NCI-H2107 treated with DMSO at 0.1 percent for 48 hours (cell line): ENCODE measurements around the gene PABPN1.
"Not testable (repeated sequence)": the region's sequence is repeated elsewhere in the genome, so short reads cannot be mapped to it uniquely, and the experiment has no call there.

Experiments
- DNase-seq: peaks from one replicate; lab custom pipeline; 2025; ENCODE audit not compliant: unreplicated experiment; lab: John Stamatoyannopoulos, UW

The PABPN1 gene

GRCh38 chr14:23301288-23301968 lies 19.8 kb upstream of the PABPN1 start:
- peak; percentile 99 for DNase-seq

DNA sequence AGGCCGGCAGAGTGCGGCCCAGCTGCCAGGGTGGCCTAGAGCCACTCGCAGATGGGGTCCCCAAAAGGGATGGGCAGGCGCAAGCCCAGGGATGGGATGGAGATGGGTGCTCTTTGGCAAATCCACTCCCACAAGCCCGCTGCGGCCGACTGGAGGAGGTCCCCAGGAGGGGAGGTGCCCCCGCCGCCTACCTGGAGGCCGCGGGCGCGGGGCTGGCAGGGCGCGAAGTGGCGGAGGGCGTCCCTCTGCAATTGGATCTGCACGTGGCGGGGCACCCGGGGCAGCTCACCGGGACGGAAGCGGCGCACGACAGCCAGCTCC lies 19.3 kb upstream of the PABPN1 start:
- no peak for DNase-seq

DNA sequence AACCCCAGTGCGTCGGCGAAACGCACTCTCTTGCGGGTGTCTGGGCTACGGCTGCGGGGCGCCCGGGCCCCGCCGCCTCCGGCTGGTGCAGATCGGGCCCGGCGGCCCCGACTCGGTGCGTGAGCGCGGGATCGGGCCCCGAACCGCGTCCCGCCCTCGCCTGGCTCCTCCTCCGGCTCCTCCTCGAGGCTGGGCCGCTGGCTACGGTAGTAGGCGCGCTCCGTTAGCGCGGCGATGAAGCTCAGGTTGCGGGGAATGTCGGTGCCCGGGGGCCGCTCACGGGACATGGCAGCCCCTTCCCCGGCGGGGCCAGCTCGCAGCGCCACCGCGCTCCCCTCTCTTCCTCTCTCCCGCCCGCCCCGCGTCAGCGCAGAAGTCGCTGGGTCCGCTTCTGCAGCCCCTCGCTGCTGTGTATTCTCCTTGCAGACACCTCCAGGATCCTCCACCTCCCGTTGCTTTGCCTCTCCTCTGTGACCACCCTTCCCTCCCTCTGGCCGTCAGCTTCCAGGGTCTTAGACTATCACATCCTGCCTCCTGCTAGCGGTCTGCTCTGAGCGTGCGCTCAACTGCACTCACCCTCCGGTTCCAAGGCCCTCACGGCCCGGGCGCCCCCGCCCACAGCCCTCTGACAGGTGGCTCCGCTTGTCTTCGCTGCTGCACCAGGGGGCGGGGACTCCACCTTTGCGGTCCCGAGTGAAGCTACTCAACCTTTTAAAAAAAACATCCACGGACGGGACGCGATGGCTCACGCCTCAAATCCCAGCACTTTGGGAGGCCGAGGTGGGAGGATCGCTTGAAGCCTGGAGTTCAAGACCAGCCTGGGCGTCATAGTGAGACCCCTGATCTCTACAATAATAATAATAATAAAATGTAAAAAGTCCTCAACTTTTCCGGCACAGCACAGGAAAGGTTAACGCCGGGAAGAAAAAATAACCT lies 18.7 kb upstream of the PABPN1 start, which contains the start of gene PPP1R3E:
PPP1R3E (minus strand) TSS at position 570 of the 936 bp plus-strand sequence; CDS start at position 287, 283 bp downstream.
- DNase-seq: peak; percentile 71

DNA sequence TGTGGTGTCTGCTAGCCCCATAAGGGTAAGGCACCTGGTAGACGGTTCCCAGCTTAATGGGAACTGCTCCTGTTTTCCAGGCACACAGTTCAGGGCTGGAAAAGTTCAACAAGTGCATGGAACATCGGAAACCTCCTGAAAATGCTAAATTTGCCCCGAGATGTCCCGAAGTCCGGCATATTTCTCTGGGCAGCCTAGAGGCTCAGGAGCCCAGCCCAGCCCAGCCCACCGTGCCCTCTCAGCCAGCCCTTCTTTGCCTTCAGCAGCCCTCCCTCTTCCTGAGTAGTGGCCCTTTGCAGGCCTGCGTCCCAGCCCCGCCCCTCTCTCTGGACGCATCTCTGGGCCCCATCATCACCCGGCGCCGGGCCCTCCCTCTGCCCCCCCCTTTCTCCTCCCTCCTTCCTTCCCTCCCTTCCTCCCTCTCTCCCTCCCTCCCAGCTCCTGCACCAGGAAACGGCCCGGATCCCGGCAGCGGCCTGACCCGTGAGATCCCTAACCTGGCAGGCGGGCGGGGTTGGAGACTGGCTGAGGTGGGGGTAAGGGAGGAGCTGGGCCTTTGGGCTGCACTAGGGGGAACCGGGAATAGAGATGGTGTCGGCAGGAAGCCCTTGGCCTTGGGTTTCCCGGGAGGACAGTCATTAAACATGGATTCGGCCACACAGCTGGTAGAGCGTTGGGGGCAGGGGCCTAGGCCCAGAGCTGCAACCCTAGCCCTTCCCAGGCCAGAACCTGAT lies 14.7 kb upstream of the PABPN1 start, which contains the start of gene BCL2L2:
BCL2L2 (plus strand) TSS at position 422 of the 734 bp plus-strand sequence. CDS start 935 bp downstream, outside the sequence.
- peak; percentile 93 for DNase-seq

DNA sequence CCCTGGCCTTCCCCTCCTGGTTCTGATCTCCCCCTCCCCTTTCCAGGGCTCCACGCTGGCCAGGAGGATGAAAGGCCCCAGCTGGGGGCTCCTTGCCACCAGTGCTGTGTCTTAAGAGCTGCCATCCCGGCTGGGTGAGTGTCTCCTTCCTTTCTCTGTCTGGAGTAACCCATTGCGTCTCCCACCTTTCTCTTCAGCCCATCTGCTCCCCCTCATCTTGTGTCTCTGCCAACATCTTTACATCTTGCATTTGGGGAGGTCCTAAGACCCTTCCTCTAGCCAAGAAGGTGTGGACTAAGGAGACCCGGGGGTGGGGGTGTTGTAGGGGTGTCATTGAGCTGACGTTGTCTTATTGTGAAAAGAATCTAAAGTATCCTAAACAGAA lies 14.1 kb upstream of the PABPN1 start:
- DNase-seq: no peak

DNA sequence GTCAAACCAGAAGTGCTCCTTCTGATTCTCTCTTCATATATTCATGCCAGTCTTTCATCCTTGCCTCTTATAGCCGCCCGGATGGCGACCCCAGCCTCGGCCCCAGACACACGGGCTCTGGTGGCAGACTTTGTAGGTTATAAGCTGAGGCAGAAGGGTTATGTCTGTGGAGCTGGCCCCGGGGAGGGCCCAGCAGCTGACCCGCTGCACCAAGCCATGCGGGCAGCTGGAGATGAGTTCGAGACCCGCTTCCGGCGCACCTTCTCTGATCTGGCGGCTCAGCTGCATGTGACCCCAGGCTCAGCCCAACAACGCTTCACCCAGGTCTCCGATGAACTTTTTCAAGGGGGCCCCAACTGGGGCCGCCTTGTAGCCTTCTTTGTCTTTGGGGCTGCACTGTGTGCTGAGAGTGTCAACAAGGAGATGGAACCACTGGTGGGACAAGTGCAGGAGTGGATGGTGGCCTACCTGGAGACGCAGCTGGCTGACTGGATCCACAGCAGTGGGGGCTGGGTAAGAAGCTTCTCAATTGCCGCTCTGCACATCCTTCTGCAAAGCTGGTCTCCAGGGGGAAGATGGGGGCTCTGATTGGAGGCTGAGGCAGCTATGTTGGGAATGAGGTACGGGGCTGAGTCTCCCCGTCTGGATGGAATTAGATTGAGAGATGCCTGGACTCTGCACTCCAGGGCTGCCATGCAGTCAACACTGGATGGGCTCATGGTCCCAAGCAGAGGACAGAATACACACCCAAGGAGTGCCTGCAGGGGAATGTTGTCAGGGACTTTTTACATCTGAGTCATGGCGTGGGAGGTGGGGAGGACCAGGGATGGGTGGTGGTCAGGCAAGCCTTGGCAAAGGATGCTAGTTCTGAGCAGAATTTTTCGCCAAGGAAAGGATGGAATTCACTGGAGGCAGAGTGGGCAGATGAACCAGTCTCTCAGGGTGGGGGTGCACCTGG lies 13.3 kb upstream of the PABPN1 start:
- no peak for DNase-seq

DNA sequence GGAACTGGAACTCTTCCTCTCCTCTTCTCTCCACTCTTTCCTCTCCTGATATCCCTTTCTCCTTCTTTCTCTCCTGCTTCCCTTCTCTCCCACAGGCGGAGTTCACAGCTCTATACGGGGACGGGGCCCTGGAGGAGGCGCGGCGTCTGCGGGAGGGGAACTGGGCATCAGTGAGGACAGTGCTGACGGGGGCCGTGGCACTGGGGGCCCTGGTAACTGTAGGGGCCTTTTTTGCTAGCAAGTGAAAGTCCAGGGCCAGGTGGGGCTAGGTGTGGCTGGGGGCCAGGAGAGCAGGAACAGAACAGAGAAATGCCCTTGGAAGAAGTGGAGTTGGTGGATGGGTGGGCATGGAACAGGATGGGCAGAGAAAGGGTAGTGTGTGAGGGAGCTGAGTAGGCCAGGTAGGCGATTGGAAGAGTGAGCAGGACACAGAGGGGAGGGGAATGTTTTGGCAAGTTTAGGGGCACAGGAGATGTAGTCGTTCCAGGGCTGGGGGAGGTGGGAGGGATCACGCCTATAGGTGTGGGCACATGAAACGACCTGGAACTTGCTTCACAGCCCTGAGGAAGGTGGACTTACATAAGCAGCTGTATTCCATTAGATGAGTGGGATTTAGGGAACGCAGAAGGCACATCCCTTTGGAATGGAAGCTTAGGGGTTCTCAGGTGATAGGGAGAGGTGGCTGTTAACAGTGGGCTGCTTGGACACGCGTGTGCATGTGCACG lies 12.4 kb upstream of the PABPN1 start:
- DNase-seq: no peak

DNA sequence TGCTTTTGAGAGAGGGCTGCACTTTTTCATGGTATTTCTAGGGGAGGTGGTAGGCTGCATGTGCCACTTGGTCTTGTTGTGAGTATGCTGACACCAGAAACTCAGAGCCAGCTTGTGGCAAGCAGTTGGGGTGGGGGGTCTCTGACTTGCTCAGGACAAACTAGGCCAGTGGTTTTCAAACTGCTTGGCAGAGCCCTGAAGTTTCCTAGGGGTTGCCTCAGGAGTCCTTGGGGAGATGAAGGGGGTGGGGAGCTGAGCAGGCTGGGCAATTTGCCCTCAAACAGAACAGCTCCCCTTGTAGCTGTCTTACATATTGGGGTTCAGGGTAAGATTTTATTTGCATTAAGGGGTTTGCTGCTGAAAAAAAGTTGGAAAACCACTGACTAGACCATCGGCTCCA lies 10.7 kb upstream of the PABPN1 start:
- DNase-seq: no peak

- DNase-seq: no peak
These were observed 5.0 kb upstream of the PABPN1 start for GRCh38 chr14:23316300-23316699.

DNA sequence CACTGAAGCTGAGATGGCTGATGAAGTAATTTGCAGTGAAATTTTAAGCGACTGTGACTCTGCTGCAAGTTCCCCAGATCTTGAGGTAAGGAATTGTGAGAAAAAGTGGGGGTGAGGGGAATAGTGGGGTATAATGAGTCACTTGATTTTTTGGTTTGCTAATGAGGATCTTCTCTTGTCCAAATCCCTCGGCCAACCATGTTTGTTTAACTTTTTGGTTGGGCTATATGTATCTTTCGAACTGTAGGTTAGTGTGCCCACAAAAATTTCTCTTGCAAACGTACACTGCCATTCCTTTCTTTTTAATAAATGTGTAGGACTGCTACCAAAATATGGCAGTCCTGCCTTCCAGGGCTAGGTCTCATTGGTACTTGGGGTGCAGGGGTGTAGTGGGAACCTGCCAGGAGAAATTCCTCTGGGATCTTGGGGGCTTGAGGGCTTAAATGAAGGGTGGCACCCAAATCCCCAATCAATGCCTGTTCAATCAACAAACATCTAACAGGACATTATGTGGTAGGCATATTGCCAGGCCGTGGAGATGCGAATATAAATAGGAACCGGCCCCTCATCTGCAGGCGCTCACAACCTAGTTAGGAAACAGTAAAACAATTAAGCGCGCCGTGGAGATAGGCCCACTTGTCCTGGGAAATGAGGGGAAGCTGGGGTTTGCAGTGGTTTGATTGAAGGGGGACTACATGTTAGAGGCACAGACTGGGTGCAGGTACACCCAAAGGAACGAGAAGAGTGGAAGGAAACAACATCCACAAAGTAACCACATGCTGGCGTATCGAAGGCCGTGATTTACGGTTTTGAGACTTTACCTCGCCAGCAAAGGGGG lies 1.3 kb upstream of the PABPN1 start:
- no peak for DNase-seq

GRCh38 chr14:23321572-23322547 lies 603 bp downstream of the PABPN1 start:
- DNase-seq: no peak

GRCh38 chr14:23322568-23323517 lies 1.6 kb downstream of the PABPN1 start:
- no peak for DNase-seq

DNA sequence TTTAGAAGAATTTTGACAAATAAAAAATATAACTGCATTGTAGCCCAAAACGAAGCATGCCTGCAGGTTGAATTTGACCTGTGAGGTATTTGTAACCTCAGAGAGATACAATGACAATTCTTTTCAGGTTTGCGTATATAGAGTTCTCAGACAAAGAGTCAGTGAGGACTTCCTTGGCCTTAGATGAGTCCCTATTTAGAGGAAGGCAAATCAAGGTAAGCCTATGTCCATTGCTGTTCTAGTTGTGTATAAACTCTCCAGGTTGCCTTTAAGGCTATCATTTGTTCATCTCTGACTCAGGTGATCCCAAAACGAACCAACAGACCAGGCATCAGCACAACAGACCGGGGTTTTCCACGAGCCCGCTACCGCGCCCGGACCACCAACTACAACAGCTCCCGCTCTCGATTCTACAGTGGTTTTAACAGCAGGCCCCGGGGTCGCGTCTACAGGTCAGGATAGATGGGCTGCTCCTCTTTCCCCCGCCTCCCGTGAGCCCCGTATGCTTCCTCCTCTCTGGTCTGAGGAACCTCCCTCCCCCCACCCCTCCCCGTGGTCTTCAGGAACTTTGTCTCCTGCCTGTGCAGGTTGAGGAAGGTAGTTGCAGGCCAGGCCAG lies 2.7 kb downstream of the PABPN1 start:
- DNase-seq: no peak

DNA sequence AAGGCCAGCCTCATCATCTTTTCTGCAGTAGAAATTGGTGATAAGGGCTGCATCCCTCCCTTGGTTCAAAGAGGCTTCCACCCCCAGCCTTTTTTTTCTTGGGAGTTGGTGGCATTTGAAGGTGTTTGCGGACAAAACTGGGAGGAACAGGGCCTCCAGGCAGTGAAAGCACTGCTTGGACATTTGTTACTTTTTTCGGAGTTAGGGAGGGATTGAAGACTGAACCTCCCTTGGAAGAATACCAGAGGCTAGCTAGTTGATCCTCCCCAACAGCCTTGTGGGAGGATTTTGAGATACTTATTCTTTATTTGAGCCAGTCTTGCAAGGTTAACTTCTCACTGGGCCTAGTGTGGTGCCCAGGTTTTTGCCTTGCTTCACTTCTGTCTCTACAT lies 3.2 kb downstream of the PABPN1 start:
- DNase-seq: no peak

DNA sequence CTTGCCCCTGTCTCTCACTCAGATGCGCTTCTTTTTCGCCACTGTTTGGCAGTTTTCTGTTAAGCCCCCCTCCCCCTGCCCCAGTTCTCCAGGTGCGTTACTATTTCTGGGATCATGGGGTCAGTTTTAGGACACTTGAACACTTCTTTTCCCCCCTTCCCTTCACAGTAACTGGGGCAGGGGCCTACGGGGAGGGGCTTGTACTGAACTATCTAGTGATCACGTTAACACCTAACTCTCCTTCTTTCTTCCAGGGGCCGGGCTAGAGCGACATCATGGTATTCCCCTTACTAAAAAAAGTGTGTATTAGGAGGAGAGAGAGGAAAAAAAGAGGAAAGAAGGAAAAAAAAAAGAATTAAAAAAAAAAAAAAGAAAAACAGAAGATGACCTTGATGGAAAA lies 3.7 kb downstream of the PABPN1 start:
- DNase-seq: no peak

DNA sequence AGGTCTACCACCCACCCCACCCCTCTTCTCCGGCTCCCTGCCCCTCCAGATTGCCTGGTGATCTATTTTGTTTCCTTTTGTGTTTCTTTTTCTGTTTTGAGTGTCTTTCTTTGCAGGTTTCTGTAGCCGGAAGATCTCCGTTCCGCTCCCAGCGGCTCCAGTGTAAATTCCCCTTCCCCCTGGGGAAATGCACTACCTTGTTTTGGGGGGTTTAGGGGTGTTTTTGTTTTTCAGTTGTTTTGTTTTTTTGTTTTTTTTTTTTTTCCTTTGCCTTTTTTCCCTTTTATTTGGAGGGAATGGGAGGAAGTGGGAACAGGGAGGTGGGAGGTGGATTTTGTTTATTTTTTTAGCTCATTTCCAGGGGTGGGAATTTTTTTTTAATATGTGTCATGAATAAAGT lies 4.5 kb downstream of the PABPN1 start:
- not testable (repeated sequence) for DNase-seq
